Endothelial cell of umbilical vein (primary cell): ENCODE measurements around the gene SLC1A7. TPM values are rescaled to one million over a fixed set of nuclear protein-coding genes. Genes with fewer than 3 reads are reported as not detected.

ENCODE experiments used
- BruUV-seq: library from RNA; stranded (reverse); fragments of 400-500 nt; replicated peaks from 2 replicates; lab custom pipeline; 2021; lab: Mats Ljungman, UMichigan
- CTCF ChIA-PET: fragments of 300-600, 350-600 bp; sonication (Branson Sonifier 250); formaldehyde crosslinking; loops from one replicate; lab custom pipeline; 2021; ENCODE audit warnings: antibody characterized with exemption, inconsistent platforms; lab: Charles Lee
- POLR2A ChIA-PET: fragments of 300-600, 350-600 bp; sonication (Branson Sonifier 250); formaldehyde crosslinking; loops from one replicate; lab custom pipeline; 2021; ENCODE audit warnings: antibody characterized with exemption, inconsistent platforms; lab: Charles Lee
- DNase-seq: peaks from one replicate; pipeline ENCODE4 v3.0.0-alpha.2; 2011; ENCODE audit warnings: low read depth, low spot score
- FAIRE-seq: peaks from 2 replicates; lab custom pipeline; 2011; peaks lifted over from hg19 to GRCh38; lab: Jason Lieb, UNC
- H2AFZ ChIP-seq: 2 replicates; pipeline ENCODE4 v1.6.0; 2012; ENCODE audit warnings: low read depth, low read length, control low read depth, inconsistent platforms
- H3K27ac ChIP-seq: 2 replicates; pipeline ENCODE4 v1.5.1; 2011; ENCODE audit warnings: low read depth, mild to moderate bottlenecking, control low read depth, low read length, moderate library complexity; ENCODE audit not compliant: insufficient read depth
- H3K27me3 ChIP-seq, 2 experiments: 2 replicates each; pipeline versions ENCODE4 v1.6.0 to v1.6.1; 2011; ENCODE audit warnings: low read length in 2 of 2, mixed read lengths in 1 of 2; ENCODE audit not compliant: control insufficient read depth in 2 of 2, insufficient read depth in 2 of 2
- H3K36me3 ChIP-seq, 2 experiments: 2 replicates in 1 of 2; 3 replicates in 1 of 2; pipeline ENCODE4 v1.5.1; 2011; ENCODE audit warnings: low read length in 2 of 2, mild to moderate bottlenecking in 1 of 2, moderate library complexity in 1 of 2; ENCODE audit not compliant: control insufficient read depth in 2 of 2, insufficient read depth in 2 of 2; ENCODE audit errors: extremely low read depth in 1 of 2
- H3K4me1 ChIP-seq: 3 replicates; pipeline ENCODE4 v1.5.1; 2011; ENCODE audit warnings: mild to moderate bottlenecking, low read length; ENCODE audit not compliant: control insufficient read depth, insufficient read depth; ENCODE audit errors: extremely low read depth
- H3K4me2 ChIP-seq: 2 replicates; pipeline ENCODE4 v1.6.1; 2011; ENCODE audit warnings: low read length, control low read depth, mixed read lengths; ENCODE audit not compliant: insufficient read depth
- H3K4me3 ChIP-seq, 3 experiments: fragments of 200-600 bp in 1 of 3; sonication (generic), shearing (Covaris generic) in 1 of 3; replicated peaks in 1 of 3; 2 replicates each; pipeline ENCODE4 v1.5.1; 2011 to 2016; ENCODE audit warnings: control low read depth in 3 of 3, low read length in 3 of 3, mild to moderate bottlenecking in 2 of 3, inconsistent platforms in 1 of 3, low read depth in 1 of 3, moderate library complexity in 1 of 3; ENCODE audit not compliant: insufficient read depth in 1 of 3
- H3K79me2 ChIP-seq: 2 replicates; pipeline ENCODE4 v1.6.0; 2012; ENCODE audit warnings: low read length, inconsistent platforms; ENCODE audit not compliant: control insufficient read depth, insufficient read depth
- H3K9ac ChIP-seq: replicated peaks from 2 replicates; pipeline ENCODE3; 2011; ENCODE audit warnings: low read length, control low read depth; ENCODE audit not compliant: insufficient read depth; ENCODE audit errors: extremely low read depth
- H3K9me1 ChIP-seq: replicated peaks from 3 replicates; pipeline ENCODE4 v1.6.0; 2011; ENCODE audit warnings: mild to moderate bottlenecking, low read length; ENCODE audit not compliant: control insufficient read depth, insufficient read depth; ENCODE audit errors: extremely low read depth
- H3K9me3 ChIP-seq: replicated peaks from 2 replicates; pipeline ENCODE4 v1.5.1; 2012; ENCODE audit warnings: low read length, inconsistent platforms; ENCODE audit not compliant: control insufficient read depth, insufficient read depth
- H4K20me1 ChIP-seq: replicated peaks from 2 replicates; pipeline ENCODE3; 2011; ENCODE audit warnings: mild to moderate bottlenecking, low read length; ENCODE audit not compliant: control insufficient read depth, insufficient read depth; ENCODE audit errors: extremely low read depth
- EZH2 ChIP-seq: IDR thresholded peaks from 2 replicates; pipeline ENCODE4 v1.6.1; 2012; ENCODE audit warnings: borderline replicate concordance, low read depth, mild to moderate bottlenecking, moderate library complexity, low read length, inconsistent platforms; ENCODE audit not compliant: severe bottlenecking
- FOS ChIP-seq: IDR thresholded peaks from 2 replicates; pipeline ENCODE4 v1.6.1; 2011; ENCODE audit warnings: mild to moderate bottlenecking, low read length, moderate library complexity, borderline replicate concordance; ENCODE audit not compliant: insufficient read depth
- GATA2 ChIP-seq: IDR thresholded peaks from 2 replicates; pipeline ENCODE4 v1.7.0; 2011; ENCODE audit warnings: low read depth, mild to moderate bottlenecking, moderate library complexity, mixed read lengths, low read length; ENCODE audit not compliant: insufficient read length, insufficient read depth
- JUN ChIP-seq: IDR thresholded peaks from 2 replicates; pipeline ENCODE4 v1.6.1; 2011; ENCODE audit warnings: borderline replicate concordance, low read depth; ENCODE audit not compliant: insufficient read length, insufficient read depth
- MYC ChIP-seq: IDR thresholded peaks from one replicate; pipeline ENCODE4 v1.6.1; 2011; ENCODE audit warnings: mild to moderate bottlenecking, low read depth, low read length
- POLR2A ChIP-seq: IDR thresholded peaks from 2 replicates; pipeline ENCODE4 v1.6.1; 2012; ENCODE audit warnings: low read depth, mild to moderate bottlenecking, control low read depth, low read length
- POLR2AphosphoS5 ChIP-seq: IDR thresholded peaks from 2 replicates; pipeline ENCODE4 v1.6.1; 2012; ENCODE audit warnings: low read depth, mild to moderate bottlenecking, control low read depth, low read length, moderate library complexity; ENCODE audit not compliant: insufficient read depth
- dilution Hi-C: fragments of 300-500 bp; cut with MboI; formaldehyde crosslinking; loops from one replicate; pipeline ENCODE4 v1.15.0; 2019; ENCODE audit warnings: low sequenced_read_pairs; ENCODE audit not compliant: extremely low pct_ligation_motif_present
- intact Hi-C: fragments of 100-400 bp; cut with micrococcal nuclease; formaldehyde crosslinking; loops from one replicate; pipeline ENCODE4 v1.10.0; 2022
- polyA plus RNA-seq, 4 experiments: library from polyadenylated mRNA; depleted of rRNA in 3 of 4; stranded (reverse) in 3 of 4; unstranded in 1 of 4; fragments of >200 nt; gene quantifications; 2 replicates each; pipeline versions ENCODE4 v1.2.1 to v1.2.3, GENCODE V29; 2011 to 2012; ENCODE audit warnings: missing spikeins in 1 of 4
- total RNA-seq: library from RNA; stranded (reverse); gene quantifications from 2 replicates; pipeline ENCODE4 v1.2.3, GENCODE V29; 2021
- TF ChIP-seq, protein P1 (sequence below), 2 donors: IDR thresholded peaks; 1 replicate in 1 of 2; 2 replicates in 1 of 2; pipeline ENCODE4 v1.5.1; 2011; ENCODE audit warnings: low read length in 2 of 2, mild to moderate bottlenecking in 2 of 2, moderate library complexity in 2 of 2, control low read depth in 1 of 2, inconsistent platforms in 1 of 2, low read depth in 1 of 2; ENCODE audit not compliant: insufficient read depth in 1 of 2; ENCODE audit errors: extremely low read depth in 1 of 2
- TF ChIP-seq, protein P2 (sequence below): IDR thresholded peaks from 2 replicates; pipeline ENCODE4 v1.6.1; 2011; ENCODE audit not compliant: insufficient read depth, insufficient read length

The SLC1A7 gene
- total and polyA plus RNA-seq, 2 donors (not counting 3 experiments of a cell fraction or from before 2014, with no cell fraction given), result not detected

DNA sequence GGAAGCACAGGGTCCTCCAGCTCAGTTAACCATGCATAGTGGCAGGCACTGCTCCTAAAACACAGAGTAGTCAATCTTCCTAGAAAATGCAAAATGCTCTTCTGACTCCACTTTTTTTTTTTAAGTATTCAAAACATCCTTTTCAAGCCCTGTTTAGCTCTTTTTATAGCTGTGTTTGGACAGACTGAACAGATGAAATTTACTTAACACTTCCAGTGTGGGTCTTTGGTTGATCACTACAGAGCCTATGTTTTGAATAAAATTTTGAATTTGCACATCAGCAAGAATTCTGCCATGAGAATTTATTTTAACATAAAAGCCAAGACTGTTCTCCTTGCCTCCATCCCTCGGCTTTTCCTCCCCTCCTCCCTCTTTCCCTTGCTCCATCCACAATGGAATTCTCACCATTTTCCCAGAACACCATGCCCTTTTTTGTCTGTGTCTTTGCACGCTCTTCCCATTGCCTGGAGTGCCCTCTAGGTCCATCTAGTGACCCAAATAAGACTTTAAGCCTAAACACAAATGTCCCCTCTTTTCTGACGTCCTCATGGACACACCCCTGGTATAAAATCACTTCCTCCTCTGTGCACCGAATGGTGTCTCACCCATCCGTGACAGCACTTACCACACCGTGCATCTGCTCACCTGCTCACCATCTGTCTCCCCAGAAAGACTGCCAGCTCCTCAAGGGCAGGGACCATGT, 30.1 kb upstream of the SLC1A7 start:
- H3K4me2 ChIP-seq, result no peak overlapping the region
- no peaks in the 10 kb centered on the region for H3K36me3 ChIP-seq
- FAIRE-seq (no peak), DNase-seq (no peak)
- intact Hi-C loops, result no loop called here
- H3K4me1 ChIP-seq, result no peaks in the 10 kb centered on the region
- no TSS peak for BruUV-seq
- H3K9me3 ChIP-seq, result no peaks in the 10 kb centered on the region
- TF ChIP-seq, protein P1, sequence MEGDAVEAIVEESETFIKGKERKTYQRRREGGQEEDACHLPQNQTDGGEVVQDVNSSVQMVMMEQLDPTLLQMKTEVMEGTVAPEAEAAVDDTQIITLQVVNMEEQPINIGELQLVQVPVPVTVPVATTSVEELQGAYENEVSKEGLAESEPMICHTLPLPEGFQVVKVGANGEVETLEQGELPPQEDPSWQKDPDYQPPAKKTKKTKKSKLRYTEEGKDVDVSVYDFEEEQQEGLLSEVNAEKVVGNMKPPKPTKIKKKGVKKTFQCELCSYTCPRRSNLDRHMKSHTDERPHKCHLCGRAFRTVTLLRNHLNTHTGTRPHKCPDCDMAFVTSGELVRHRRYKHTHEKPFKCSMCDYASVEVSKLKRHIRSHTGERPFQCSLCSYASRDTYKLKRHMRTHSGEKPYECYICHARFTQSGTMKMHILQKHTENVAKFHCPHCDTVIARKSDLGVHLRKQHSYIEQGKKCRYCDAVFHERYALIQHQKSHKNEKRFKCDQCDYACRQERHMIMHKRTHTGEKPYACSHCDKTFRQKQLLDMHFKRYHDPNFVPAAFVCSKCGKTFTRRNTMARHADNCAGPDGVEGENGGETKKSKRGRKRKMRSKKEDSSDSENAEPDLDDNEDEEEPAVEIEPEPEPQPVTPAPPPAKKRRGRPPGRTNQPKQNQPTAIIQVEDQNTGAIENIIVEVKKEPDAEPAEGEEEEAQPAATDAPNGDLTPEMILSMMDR (IDR thresholded peaks at IDR 0.05; ENCODE audit: extremely low read depth in 1 of 2, insufficient read depth in 1 of 2, low read depth in 1 of 2, low read length in 2 of 2), result no peak
- no peak for TF ChIP-seq JUN
- no peak for TF ChIP-seq POLR2AphosphoS5
- no peak for TF ChIP-seq POLR2A
- TF ChIP-seq, protein P2, sequence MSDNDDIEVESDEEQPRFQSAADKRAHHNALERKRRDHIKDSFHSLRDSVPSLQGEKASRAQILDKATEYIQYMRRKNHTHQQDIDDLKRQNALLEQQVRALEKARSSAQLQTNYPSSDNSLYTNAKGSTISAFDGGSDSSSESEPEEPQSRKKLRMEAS, result no peak
- no peak for TF ChIP-seq GATA2
- no peak for TF ChIP-seq MYC
- no peak for TF ChIP-seq FOS
- no peak for TF ChIP-seq EZH2
- dilution Hi-C loops, result no loop called here
- H3K4me3 ChIP-seq, result no peak overlapping the region
- ChIA-PET POLR2A (no interaction called here), CTCF (interaction anchor here (1.4 to 2.4 kb wide), 3 partner anchors 8 to 10 kb away, joined by 4 to 10 read pairs (median 8); no protein-coding TSS in a partner anchor)
- H2AFZ ChIP-seq, result no peak overlapping the region
- H3K9me1 ChIP-seq, result no peaks in the 10 kb centered on the region
- H3K27ac ChIP-seq, result no peak overlapping the region
- H4K20me1 ChIP-seq, result no peaks in the 10 kb centered on the region
- H3K27me3 ChIP-seq, result peaks cover 6 to 17% of the 10 kb centered on the region in 2 experiments
- no peak overlapping the region for H3K9ac ChIP-seq
- H3K79me2 ChIP-seq, result no peaks in the 10 kb centered on the region
